Left lobe of liver (tissue), 2 donors: ENCODE measurements around the gene C17orf113. TPM values are rescaled to one million over a fixed set of nuclear protein-coding genes. Genes with fewer than 3 reads are reported as not detected.
"Not testable (repeated sequence)": the region's sequence is repeated elsewhere in the genome, so short reads cannot be mapped to it uniquely, and the experiment has no call there.

Source experiments
- ATAC-seq: fragments of 200-7000 bp; cut with Tn5 transposase; one replicate; pipeline ENCODE4 v1.9.1; 2020; ENCODE audit warnings: mild to moderate bottlenecking, moderate library complexity
- DNase-seq: peaks from one replicate; pipeline ENCODE4 v3.0.0-alpha.2; 2020; ENCODE audit warnings: low spot score
- total RNA-seq: library from RNA; stranded (reverse); gene quantifications from one replicate; pipeline ENCODE4 v1.2.1, GENCODE V29; 2021
- donor health status: DM: no; HTN: no; CAD: no; lungs with moderate emphysema.
- donor health status: DM: no; HTN: yes; CAD: no.

C17orf113 gene
- total RNA-seq, 1 donor from 2014 or later = 0.20 TPM

DNA sequence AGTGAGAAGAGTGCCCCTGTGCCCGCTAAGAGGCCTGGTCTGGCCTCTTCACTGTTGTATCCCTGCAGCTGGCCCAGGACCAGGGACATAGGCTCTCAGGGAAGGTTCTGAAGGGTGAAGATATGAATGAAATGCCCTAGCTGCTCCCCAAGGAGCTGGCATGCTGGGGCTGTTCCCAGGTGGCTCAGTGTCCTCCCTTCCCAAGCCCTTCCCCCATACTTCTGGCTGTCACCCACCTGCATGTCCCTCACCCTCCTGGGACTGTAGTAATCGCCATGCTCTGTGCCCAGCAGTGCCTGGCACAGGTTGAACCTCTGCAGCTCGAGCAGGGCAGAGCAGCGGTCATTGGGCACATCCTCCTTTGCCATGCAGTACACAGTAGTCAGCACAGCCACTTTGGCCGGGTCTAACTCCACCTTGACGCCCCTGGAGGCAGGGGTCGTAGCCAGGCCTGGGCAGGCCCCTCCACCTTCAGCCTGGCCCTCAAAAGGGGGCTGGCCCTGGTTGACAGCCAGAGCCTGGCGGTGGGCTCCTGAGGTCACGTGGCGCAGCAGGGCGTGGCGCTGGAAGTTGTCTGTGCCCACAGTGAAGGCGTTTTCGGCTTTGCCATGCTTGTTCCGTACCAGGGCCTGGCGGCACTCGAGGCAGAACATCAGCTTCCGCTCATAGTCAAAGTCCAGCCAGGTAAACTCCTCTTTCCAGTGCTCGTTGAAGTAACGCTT lies 7.6 kb downstream of the C17orf113 start:
- DNase-seq = no peak
- ATAC-seq = no peak

DNA sequence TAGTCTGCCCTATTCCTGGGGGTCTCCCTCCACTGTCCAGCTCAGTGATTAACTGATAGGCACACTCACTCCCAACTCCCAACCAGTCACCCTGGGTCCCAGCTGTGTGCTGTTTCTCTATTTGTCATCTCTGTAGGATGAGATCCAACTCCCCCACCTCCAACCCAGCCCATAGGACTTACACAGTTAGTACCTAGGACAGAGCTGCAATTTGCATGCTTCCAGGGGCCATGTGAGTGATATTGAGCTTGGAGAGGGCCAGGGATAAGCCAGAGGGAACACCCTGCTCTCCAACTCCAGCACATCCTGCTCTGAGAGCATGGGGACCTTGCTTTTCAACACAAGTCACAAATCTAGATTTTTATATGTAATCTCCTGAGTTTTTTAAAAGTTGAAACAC lies 8.8 kb downstream of the C17orf113 start:
- ATAC-seq (no peak), DNase-seq (no peak)

DNA sequence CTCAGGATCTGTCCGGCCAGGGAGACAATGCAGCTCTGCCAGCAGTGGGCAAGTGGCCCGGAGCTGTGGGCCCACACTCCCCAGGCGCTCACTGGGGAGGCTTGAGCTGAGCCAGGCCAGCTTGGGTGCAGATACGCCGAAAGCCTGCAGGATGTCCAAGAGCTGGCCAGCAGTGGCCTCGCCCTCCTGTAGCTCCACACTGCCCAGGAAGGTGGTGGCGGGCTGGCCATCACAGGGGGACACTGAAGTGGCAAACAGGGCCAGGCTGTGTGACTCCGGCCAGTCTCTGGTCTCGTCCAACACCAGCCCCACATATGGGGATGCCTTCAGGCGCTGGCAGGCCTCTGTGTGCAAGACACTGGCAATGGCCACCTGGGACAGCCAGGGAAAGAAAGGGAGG lies 9.6 kb downstream of the C17orf113 start:
- ATAC-seq (no peak), DNase-seq (no peak)

DNA sequence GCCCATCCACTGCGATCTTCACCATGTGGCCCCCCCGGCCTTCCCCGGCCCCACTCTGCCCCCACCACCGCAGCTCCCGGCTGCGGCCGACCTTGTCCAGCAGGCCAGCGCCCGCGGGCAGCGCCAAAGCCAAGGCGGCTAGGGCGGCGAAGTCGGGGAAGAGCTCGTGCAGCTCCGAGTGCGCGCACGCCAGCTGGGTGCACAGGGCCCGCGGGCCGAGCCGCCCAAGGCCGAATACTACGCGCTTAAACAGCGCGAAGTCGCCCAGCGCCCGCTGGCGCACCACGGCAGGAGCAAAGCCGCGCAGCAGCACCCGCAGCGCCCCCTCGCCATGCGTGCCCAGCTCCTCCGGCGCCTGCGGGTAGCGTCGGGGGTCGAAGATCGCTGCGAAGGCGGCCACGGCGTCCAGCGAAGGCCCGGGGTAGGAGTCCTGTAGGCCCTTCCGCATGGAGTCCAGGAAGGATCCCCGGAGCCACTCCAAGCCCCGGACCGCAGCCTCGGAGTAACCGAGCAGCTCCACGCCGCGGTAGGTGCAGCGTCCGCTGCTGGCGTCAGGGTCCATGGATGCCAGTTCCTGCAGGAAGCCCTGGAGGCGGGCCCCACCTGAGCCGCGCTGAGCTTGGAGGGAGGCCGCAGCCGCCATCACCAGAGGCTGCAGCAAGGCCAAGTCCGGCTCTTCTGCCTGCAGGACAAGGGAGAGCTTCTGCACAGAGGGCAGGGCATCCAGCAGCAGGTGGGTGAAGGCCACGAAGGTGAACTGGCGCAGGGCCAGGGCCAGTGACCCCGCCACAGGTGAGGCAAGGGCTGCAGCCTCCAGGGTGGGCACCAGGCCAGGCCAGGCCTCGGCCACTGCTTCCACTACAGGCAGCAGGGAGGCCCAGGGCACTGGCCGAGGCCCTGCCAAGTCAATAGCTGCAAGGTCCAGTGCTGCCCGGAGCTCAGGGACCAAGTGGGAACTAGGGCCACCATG lies 10.3 kb downstream of the C17orf113 start:
- peak; percentile 81 for ATAC-seq
- DNase-seq = peak; percentile 67

DNA sequence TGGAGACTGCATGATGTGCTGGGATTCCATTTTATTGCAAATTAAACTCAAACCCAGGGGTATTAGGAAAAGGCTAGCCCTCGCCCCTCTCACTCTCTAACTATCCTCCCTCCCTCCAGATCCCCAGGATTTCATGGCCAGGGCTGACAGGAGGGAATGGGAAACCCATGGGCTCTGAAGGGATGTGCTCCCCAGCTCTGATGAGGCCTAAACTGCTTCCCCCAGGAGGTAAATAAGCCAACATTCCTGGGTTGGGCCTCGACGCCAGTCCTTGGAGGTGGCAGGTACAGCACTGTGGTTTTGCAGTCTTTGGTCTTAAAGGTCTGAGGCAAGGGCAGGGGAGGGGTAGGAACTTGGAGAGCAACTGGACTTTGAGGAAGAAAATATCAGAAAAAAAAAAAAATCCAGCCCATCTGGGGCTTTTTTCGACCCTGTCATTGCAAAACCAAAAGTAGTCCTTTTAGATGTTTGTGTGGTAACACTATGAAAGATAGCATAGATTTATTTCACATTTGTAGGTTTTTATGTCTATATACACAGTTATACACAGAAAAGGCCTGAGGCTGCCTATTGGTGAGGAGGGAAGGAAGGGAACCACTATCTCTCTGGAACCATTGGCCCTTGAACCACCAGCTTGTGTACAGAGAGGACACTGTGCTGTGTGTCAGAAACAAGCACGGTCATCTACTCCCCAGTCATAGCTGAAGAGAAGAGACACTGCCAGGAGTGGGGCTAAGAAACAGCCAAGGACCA lies 12.0 kb downstream of the C17orf113 start:
- DNase-seq (no peak), ATAC-seq (no peak)

DNA sequence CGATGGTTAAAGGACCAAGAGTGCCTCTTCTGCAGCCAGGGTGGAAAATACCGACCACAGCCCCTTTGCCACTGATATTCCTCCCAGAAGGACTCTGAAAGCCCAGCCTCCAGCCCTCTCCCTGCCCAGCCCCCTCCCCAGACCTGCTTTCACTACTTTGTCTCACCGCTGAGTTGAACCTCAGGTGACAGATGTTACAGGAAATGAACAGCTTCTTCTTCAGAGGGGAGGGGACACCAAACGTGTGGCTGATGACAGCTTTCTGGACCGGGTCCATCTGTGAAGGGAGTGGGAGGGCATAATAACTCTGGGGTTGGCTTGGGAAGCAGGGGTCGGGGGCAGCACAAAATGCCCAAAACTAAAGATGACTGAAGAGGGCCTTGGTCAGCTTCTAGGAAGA lies 16.3 kb downstream of the C17orf113 start:
- ATAC-seq = no peak
- DNase-seq = no peak

DNA sequence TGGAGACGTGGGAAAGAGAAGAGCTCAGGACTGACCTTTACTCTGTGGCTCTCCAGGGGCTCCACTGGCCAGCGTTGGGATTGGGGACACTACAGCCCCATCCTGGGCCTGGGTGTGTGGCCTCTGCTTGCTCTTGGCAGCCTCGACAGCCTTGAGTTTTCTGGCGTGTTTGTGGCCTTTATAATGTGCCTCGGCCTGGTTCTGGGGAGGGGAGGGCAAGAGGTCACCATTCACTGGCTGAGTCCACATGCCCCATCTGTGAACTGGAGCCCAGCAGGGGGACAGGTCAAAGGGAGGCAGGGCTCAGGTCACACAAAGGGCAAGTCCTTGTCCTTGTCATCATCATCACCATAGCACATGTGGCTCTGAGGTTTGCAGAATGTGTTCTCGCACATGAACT lies 18.8 kb downstream of the C17orf113 start:
- peak; percentile 66 for ATAC-seq
- DNase-seq = no peak

DNA sequence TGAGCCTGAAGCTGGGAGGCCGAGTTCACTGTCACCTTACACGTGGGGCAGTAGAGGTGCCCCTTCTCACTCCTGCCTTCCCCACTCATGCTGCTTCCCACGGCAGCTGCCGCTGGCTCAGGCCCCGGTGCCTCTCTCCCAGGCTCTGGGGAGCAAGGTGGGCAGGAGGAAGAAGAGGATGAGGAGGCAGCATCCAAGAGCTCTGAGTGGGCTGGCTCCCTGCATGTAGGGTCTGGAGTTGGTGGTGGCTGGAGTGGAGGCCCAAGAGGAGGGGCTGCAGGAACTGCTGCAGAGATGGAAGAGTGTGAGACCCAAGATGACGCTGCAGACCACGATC lies 21.6 kb downstream of the C17orf113 start:
- no peak for DNase-seq
- no peak for ATAC-seq

DNA sequence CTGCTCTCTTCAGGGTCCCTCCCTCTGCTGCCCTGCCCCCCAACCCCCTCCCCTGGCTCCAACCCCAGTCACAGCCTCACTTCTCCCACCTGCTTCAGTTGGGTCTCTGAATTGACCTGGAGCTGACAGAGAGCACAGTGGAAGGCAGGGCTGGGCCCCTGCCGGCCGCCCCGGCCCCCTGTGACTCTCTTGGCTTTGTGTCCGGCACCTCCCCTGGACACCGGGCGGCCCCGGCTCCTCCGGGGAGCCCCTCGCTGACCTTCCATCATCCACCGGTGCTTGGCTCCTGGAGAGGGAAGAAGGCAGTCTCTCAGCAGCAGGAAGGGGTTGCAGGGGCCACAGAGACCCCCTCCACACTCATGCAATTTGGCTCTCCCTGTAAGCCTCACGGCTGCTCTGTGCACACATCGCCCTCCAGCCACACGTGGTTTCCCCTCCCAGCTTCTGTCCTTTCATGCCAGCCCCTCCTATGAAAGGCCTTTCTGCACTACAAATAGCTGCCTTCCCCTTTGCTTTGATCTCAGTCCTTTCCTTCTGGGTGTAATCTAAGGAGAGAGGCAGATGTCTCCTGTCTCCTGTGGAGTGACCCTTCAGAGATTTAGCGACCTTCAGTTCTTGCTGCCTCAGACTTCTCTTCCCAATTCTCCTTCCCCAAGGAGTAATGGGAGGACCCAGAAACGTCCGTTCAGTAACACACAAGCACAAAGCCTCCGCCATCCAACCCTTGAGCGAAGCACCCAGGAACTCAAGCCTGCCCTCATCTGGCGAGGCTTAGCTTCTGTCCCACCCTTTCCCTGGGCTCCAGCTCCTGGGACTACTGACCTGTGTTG lies 22.2 kb downstream of the C17orf113 start:
- ATAC-seq (peak; percentile 68), DNase-seq (peak; percentile 54)

DNA sequence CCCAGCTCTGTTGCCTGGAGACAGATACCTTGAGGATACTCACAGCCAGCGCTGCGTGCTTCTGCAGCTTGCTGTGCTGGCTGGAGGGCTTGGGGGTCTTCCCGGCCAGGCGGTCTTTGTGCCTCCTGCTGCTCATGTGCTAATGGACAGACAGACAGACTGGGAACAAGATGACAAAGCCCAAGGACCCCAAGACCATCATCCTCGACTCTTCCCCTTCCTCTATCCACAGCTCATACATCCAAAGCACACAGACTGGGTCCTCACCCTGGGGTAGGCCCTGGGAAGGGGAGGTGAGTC lies 22.9 kb downstream of the C17orf113 start:
- DNase-seq = no peak
- ATAC-seq = no peak

DNA sequence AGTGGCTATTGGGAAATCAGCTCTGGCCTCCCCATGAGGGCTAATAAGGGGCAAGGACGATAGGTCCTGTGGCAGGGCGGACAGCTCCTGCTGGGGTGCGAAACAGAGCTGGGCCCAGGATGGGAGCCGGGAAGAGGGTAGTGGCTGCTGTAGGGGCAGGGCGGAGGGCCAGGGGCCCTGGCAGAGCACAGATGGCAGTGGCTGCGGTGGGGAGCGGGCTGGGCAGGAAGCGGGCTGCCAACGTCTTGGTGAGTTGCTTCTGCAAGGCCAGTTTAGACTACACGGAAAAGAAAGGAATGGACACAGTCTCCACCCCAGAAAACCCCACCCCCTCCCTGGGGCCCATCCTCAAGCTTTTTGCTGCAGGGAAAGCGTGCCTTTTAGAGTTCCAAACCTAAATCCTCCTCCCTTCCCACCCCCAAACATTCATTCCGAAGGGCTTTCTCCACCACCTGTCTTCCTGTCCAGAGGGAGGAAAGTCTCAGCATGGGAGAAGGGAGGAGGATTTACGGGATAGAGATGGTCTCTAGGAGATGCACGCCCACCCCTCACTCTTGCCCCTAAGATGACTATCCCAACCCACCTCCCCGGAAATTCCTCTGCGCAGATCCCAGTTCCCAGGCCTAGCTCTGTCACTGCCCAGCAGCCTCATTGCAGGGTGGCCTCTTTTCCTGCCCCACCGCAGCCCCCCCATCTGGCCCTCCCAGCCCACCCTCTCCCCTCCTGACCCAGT lies 23.4 kb downstream of the C17orf113 start:
- ATAC-seq (no peak), DNase-seq (no peak)

DNA sequence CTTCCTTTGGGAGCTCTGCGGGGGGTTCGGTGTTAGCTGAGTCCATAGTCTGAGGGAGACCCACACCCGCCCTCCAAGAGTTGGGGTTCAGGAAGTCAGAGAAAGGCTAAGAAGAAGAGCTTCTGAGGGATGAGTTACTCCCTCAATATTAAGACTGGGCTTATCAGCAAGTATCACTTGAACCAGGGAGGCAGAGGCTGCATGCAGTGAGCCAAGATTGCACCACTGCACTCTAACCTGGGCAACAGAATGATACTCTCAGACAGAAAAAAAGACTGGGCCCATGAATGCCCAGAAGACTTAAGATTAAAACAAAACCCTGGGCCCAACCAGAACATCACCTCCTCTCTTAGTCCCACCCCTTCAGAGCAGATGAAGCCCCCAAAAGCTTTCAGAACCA lies 24.5 kb downstream of the C17orf113 start:
- DNase-seq (no peak), ATAC-seq (no peak)

DNA sequence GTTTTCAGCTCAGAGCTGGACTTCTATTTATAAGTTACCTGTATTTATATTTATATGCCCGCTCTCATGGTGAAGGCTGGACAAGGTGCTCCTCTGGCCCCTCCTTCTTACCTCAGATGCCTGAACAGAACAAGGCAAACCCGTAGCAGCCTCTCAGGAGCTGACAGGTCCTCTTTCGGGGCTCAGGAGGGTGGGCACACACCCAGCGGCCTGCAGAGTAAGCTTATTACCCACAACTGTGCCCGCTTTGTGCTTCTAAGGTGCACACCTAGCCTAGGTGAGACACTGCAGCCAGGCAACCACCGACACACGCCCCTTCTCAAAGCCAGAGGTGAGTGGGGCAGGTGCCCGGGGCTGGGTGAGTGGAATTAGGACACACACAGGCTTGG lies 25.2 kb downstream of the C17orf113 start:
- DNase-seq = no peak
- no peak for ATAC-seq

DNA sequence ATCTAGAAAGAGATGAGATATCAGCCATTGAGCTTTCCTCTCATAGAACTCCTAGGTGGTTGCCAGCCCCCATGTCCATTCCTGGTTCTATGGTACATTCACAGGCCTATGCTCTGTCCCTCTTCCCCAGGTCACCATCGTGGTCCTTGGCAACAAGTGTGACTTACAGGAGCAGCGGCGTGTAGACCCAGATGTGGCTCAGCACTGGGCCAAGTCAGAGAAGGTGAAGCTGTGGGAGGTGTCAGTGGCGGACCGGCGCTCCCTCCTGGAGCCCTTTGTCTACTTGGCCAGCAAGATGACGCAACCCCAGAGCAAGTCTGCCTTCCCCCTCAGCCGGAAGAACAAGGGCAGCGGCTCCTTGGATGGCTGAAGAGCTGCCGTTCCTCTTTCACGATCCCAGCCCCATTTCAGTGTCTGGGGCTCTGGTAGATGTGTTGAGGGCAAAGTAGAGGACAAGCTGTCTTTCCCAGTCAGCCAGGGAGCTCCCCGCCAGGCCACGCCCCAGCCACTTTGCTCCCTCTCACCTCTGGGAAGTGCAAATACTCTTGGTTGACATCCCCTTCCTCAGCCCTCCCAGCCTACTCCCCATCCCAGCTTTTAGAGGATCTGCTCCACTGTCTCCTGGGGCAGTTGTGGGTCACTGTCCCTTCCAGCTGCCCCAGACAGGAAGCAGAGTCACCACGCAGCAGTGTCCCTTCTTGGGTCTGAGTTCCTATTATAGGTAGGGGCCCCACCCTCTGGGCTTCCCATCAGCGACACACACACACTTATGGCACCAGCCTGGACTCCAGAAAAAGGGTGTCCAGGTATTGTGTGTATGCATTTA lies 26.7 kb downstream of the C17orf113 start:
- peak; percentile 37 for ATAC-seq
- peak; percentile 61 for DNase-seq

DNA sequence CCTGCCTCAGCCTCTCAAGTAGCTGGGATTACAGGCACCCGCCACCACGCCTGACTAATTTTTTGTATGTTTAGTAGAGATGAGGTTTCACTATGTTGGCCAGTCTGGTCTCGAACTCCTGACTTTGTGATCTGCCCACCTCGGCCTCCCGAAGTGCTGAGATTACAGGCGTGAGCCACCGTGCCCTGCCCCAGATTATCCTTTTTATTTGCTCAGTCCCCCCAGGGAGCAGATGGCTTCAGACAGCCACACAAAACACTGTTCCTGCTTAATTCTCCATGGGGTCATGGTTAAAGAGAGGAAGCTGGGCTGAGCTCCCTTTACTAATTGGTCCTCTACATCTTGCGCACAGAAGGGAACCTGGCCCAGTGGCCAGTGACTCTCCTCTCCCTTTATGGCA lies 29.6 kb downstream of the C17orf113 start:
- not testable (repeated sequence) for DNase-seq, ATAC-seq

DNA sequence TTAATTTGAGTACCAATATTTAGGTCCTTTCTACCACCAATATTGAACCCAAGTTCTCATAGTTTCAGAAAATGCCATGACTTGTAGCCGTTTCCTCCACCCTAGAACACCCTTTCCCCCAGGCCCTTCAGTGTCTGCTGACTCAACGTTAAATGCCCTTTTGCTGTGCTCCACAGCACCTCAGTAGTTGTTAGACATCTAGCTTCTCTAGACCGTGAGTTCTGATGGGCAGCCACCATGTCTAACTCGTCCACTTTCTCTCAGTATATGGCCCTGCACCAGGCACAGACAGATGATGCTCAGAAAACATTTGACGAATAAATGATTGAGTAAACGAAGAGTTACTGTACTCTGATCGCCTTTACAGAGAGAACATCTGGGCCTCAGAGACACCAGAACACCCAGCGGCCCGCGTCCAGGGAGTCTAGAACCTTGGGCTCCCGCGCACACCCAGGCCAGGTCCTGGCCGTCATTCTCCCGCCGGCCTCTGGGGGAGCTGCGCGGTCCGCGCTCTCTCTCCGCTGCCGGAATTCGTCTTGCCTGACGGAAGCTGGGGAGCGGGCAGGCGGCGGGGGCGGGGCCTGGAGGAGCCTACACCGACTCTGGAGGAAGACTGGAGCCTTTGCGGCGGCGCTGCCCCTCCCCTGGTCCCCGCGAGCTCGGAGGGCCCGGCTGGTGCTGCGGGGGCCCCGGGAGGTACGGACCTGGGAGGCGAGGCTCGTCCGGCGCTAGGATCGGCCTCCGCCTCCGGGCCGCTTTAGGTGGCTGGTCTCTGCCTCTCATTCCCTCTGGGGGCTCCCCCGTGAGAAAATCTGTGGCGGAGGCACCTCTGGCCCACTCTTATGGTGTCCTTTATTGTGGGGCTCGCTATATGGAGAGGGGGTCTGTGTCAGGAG lies 30.6 kb downstream of the C17orf113 start, which contains the start of gene NKIRAS2:
TSS of gene NKIRAS2 (plus strand) at position 582 of the 896 bp plus-strand sequence. CDS start 1,488 bp downstream, outside the sequence.
- peak; percentile 94 for DNase-seq
- peak; percentile 81 for ATAC-seq

DNA sequence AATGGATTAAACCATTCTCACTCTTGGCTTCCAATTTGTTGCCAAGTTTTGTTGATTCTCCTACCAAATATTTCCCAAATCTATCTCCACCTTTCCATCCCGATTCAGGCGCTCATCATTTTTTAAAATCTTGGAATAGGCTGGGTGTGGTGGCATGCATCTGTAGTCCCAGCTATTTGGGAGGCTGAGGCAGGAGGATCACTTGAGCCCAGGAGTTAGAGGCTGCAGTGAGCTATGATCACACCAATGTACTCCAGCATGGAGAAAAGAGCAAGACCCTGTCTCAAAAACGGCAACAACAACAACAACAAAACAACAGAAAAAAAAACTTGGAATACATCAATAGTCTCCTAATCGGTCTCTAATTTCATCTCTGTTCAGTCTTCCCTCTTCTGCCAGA lies 31.4 kb downstream of the C17orf113 start:
- ATAC-seq = no peak

DNA sequence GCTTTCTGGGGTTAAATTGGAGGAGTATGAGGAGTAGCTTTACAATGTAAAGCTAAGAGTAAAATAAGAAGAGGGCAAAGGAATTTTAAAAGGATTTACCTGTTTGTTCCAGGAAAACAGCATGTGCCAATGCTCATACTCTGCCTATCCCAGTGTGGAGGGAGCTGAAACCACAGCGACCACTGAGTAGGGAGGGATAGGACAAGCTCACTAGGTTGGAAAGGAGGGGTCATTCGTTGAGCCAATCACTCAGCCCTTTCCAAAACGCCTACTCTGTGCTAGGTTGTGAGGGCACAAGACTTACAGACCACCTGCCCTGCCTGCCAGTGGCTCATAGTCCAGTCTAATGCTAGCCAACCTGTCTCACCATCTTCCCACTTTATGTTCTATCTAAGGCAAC lies 32.1 kb downstream of the C17orf113 start:
- DNase-seq = no peak
- no peak for ATAC-seq

More for the DNA sequence above, 31.4 kb downstream of the C17orf113 start:
- DNase-seq = no peak
